ENCODE results near the gene SLF2.

Gene SLF2

DNA sequence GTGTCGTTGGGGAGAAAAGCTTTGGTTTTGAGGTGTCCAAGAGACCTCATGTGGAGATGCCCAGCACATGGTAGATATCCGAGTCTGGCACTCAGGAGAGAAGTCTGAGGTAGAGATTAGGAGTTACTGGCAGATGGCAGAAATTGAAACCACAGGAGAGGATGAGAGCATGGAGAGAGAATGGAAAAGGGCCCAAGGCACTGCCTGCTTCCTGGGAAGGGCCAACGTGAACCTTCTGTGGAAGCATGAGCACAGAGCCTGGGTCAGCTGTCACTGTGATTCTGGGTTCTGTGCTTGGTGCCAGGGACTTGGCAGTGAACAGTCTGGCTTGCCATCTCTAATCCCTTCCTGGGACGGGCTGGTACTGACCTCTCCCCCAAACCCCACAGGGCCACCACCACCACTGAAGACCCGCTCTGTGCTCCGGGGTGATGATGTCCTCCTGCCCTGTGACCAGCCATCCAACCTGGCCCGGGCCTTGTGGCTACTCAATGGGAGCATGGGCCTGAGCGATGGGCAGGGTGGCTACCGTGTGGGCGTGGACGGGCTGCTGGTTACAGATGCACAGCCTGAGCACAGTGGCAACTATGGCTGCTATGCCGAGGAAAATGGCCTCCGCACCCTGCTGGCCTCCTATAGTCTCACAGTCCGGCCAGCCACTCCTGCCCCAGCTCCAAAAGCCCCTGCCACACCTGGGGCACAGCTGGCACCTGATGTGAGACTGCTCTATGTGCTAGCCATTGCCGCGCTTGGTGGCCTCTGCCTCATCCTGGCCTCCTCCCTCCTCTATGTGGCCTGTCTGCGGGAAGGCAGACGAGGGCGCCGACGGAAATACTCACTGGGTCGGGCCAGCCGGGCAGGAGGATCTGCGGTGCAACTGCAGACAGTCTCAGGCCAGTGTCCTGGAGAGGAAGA, 70.4 kb downstream of the SLF2 start:
- DNase-seq: no peak

DNA sequence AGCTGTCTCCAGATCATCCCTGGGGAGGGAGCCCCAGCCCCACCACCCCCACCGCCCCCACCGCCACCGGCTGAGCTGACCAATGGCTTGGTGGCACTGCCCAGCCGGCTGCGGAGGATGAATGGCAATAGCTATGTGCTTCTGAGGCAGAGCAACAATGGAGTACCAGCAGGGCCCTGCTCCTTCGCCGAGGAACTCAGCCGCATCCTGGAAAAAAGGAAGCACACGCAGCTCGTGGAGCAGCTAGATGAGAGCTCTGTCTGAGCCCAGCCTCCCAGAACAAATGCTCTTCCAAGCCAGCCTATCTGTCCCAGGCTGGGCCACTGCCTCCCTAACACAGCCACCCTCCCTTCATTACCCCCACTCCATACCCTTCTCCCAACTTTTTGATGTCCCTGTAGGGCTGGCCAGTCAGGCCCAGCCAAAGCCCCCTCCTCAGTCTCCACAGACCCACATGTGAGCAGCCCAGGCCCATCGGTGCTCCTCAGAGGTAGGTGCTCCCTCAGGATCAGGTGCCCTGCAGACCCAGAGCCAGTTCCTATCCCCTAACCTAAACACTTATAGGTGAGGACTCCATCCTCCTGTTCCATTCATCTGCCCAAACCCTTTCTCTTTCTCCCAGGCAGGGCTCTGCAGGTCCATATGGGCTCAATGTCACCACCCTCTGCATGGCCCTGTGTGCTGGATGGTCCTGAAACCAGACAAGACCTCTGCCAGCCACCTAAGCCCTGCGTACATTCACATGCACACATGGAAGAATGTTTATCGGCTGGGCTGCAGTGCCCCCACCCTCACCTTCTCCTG, 71.3 kb downstream of the SLF2 start:
- no peak for DNase-seq

GRCh38 chr10:100984672-100985177, 72.0 kb downstream of the SLF2 start:
- DNase-seq: no peak

GRCh38 chr10:100985336-100985735, 72.6 kb downstream of the SLF2 start:
- DNase-seq: no peak

DNA sequence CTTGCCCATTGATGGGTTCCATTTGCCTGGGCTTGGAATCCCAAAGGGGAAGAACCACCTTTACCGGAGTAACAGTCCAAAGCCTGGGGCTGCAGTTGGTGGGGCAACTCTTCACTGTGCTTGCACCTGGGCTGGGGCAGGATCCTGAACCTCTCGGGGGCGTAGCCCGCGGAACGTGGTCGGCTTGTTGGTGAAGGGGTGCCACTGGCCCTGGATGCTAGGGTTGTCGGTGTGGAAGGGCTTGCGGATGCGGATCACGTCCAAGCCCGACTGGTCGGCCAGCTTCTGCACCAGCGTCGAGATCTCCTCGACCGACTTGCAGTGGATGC, 73.8 kb downstream of the SLF2 start:
- DNase-seq: no peak

DNA sequence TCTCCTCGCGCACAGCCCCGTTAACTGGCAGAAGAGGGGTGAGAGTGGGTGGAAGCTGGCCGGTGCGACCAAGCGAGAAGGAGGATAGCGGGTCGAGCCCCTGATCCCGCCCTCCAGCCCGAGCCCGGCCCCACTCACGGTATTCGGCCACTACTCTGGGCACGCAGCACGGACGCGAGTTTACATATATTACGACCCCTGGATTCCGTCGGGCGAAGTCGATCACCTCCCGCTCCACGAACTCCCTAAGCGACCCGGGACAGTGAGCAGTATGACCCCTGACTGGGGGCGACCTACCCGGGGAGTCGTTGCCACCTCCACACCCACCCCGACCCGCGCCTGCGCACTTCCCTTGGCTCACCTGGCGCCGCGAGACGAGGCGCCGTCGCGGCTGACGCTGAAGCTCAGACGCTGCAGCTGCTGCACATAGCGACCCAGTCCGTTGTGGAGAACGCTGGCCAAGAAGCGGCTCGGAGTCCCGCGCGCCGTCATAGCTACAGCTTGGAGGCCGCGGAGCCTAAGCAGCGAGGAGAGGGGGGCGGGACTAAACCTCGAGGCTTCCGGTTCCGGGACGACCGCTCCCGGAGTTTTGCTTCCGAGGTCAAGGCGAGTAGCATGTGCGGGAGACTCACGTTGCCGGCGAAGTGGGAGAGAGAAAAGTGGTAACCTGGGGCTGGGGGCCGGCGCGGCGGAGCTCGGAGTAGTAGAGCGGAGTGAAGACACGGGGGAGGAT, 74.4 kb downstream of the SLF2 start, which contains the start of the genes MRPL43 and TWNK:
Gene MRPL43, minus strand, starts transcription at position 546 of the 733 bp plus-strand sequence. Its CDS starts 54 bp downstream, at position 492.
Gene TWNK, plus strand, starts transcription at position 592 of the 733 bp plus-strand sequence. CDS start 668 bp downstream, outside the sequence.
- peak; percentile 84 to 85 for DNase-seq

DNA sequence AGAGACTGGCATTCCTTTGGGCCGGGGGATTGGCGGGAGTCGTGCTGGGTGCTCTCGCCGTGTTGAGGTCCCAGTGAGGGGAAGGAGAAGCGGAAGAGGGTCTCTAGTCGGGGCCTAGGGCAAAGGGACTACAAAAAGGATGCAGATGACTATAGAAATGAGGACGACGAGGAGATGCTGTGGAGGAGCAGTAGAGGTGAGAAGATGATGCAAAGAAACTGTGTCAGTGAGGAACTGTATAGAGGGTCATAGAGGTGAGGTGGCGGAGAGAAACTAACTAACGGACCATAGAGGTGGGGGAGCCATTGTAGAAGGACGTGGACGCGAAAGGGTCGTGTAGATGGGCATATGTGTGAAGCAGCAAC, 74.9 kb downstream of the SLF2 start:
- DNase-seq: no peak

DNA sequence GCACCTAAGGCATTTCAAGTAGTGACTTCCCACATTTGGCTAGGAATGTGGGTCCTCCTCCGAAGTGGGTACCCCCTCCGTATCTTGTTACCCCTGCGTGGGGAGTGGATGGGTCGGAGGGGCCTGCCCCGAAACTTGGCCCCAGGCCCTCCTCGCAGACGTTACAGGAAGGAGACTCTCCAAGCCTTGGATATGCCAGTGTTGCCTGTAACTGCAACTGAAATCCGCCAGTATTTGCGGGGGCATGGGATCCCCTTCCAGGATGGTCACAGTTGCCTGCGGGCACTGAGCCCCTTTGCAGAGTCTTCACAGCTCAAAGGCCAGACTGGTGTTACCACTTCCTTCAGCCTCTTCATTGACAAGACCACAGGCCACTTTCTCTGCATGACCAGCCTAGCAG, 75.4 kb downstream of the SLF2 start:
- DNase-seq: no peak

- no peak for DNase-seq
Observed at GRCh38 chr10:100989088-100989487, 76.3 kb downstream of the SLF2 start.

DNA sequence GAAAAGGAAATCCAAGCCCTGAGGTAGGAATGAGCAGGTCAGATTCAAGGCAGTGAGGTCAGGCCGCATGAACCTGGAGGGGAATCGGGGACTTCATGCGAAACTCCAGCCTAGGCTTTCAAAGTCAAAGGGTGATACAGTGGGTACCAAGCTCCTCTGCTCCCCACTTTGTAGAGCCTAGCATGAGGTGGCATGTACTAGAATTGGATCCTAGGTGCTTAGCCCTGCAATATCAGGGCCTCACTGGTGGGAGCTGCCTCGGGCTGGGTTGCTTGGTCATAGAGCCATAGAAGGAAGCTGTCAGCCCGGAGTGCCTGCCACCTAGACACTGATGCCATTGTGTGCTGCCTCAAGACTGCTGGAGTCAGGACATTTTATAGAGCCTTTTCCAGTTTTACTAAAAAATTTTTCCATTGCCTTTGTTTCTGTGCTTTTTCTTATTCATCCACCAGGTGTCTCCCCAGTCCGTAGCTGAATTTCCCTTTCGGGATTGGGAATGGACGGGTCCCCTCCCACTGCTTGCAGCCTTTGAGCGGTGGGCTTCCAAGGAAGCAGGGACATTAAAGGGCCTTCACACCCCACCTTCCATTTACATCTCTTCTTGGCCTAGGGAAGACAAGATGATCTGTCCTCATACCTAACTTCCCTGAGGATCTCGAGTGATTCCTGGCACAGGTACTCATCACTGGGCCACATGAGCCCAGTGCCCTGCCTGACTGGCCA, 81.4 kb downstream of the SLF2 start:
- no peak for DNase-seq

GRCh38 chr10:100995181-100995580, 82.4 kb downstream of the SLF2 start:
- DNase-seq: no peak

DNA sequence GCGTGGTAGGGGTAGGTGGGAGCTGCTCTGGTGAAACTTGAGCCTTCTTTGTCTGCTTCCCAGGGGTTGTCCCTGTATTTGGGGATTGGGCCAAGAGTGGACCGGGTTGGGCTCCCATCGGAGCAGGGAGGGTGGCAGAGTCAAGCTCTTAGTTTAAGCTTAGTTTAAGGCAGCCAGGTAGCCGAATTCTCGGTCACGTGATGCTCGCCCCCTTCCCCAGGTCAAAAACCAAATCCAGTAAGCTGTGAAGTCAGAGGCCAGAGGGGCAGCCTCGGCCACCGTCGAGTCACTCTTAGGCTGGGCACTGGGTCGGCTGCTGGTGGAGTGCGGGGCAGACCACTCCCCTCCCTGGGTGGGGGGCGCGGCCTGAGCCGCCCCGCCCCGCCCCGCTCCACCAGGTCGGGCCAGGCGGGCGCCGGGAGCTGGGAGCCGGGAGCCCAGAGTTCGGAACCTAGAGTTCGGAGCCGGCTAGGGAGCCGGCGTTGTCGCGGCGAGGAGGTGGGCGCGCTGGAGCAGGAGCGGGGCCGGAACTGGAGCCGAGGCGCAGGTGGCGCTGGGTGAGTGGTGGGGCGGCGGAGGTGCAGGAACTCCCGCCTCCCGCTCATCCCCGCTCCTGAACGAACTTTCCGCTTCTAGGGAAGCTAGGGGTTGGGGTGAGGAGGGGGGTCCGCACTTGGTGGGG, 84.1 kb downstream of the SLF2 start:
- peak in 1 of 2 donors; percentile 37 for DNase-seq

DNA sequence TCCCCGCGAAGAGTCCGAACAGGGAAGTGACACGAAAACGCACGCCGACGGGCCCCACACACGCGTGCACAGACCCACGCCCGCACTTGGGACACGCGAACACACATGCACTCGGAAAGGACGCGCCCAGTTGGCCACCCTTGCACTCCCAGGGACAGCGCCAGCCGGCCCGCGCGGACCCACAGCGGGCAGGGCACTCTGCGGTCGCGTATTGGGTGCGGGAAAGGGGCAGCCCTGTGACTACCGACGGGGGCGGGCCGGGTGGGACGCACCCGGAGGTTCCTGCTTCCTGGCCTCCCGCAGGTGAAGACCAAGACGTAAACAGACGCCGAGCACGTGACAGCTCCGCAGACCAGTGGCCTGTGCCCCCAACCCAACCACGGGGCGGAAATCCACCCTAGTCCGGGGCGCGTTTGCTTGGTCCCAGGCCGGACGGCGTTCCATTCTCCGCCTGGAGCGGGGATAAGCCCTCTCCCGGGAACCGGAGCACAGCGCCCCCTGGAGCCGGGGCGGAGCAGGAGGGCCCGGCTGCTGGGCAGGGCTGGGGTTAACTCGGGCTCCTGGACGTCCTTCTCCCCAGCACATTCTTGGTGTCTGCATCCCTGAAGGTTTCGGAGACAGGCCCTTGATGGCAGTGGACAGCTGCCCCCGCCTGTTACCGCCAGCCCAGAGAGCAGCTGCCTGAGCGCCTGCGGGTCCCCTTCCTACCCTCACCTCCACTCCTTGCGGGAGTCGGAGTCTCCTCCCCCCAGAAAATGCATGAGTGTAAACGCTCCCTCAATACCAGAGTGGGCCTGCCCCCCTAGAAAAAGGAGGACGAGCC, 84.8 kb downstream of the SLF2 start:
- DNase-seq: peak; percentile 69

GRCh38 chr10:100998183-100998990, 85.6 kb downstream of the SLF2 start:
- DNase-seq: peak; percentile 66 to 72

DNA sequence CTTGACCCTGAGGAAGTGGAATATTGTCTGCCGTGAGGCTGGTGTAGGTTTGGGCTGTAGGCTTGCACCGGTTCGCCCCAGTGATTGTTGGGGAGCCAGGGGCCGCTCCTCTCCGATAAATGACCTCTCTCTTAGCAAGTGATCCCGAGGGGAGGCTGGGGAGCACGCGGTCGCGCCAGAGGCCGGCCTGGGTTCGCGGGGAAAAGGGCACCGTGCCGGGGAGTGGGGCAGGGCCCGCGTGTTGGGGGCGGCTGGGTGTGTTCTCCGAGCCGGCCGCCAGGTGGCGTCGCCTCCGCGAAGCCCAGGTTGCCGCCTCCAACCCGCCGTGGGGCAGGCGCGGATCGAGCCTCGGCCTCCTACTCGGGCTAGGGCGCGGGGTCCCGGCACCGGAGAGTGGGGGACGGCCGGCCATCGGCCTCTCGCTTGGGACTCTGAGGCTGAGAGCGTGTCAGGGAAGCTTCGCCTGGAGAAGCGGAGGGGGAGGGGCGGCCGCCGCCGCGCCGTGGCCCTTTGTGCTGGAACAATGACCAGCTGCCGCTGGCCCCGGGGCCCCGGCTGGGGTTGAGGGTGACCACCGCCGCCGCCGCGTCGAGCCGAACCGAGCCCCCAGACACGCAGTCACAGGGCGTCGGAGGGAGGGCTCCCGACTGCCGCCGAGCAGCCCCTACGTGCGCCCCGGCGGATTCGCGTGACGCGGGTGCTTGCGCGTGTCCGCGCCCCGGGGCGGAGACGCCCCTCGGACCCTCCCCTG, 86.4 kb downstream of the SLF2 start:
- DNase-seq: peak; percentile 76 to 78

- no peak for DNase-seq
Observed at GRCh38 chr10:100999742-101000126, 87.0 kb downstream of the SLF2 start, which contains the start of gene LZTS2. Gene LZTS2 (plus strand): TSS chr10:100999808. CDS start chr10:101002539, 2,731 bp downstream.

DNA sequence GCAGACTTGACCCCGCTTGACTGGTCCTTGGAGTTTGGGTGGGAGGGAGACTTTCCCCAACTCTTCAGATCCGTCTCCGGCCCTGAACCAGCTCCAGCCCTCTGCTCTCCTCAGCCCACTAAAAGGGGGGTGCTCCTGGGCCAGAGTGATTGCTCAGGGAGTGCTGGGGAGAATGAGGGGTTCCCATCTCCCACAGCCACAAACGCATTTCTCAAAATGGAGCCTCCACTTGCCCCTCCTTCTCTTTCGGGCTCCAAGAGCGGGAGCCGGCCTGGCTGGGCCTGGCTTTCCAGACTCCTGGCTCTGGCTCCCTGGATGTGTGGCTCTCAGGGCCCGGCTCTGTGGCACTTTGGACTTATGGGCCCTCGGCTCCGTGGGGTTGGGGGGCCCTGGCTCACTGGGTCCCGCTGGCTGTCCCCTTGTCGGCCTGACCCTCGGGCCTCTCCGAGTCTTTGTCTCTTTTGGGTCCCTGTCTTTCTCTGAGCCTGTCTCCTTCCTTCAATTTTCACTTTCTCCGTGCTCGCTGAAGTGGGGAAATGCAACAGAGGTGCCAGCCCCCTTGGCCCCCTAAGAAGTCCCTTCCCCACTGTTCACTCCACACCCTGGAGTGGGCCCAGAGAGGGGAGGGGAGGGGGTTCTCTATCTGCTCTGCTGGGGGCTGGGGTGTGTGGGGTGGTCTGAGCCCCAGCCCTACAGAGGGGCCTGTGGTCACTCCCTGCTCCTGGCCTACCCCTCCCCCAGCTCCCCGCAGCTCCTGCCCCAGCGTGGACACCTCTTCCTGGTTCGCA, 87.6 kb downstream of the SLF2 start:
- no peak for DNase-seq

Measured in activated CD4-positive, alpha-beta T cell treated with anti-CD3 and anti-CD28 coated beads for 4 hours (primary cell).